NCI-H510A (cell line): Measurements from ENCODE around the gene HSD3B7.
A peak's percentile ranks its signal among the peaks of the same experiment; 100 is the strongest.

ENCODE experiments used
- DNase-seq: peaks from one replicate; lab custom pipeline; 2025; lab: John Stamatoyannopoulos, UW

Gene HSD3B7

DNA sequence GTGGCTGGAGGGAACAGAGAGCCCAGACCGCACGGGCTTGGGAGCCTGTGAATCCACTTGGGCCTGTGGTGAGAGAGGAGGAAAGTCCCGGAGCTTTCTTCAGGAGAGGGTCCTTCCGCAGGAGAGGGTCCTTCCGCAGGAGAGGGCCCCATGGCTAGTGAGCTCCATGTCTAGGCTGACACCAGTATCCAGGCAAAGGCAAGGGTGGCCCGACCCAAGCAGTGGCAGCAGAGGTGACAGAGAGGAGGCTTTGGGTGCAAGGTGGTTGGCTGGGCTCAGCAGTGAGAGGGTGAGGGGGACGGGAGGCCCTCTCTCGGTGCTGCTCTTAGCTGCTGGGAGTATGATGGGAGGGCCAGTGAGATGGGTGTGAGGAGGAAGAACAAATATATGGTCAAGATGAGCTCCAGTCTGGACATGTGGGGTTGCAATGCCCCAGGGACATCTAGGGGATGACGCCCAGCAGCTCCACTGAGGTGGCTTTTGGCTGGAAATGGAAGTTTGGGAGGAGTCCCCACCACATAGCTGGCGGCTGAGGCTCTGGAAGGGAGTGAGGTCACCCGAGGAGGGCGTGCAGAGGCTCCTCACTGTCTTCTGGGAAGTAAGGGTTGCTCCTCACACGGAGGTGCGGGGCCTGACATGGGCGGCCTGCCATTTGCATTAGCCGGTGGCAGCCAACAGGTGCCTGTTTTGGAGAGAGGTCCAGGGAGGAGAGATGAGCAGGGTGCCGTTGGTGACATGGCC is 2.3 kb upstream of the HSD3B7 start:
- DNase-seq, result no peak

DNA sequence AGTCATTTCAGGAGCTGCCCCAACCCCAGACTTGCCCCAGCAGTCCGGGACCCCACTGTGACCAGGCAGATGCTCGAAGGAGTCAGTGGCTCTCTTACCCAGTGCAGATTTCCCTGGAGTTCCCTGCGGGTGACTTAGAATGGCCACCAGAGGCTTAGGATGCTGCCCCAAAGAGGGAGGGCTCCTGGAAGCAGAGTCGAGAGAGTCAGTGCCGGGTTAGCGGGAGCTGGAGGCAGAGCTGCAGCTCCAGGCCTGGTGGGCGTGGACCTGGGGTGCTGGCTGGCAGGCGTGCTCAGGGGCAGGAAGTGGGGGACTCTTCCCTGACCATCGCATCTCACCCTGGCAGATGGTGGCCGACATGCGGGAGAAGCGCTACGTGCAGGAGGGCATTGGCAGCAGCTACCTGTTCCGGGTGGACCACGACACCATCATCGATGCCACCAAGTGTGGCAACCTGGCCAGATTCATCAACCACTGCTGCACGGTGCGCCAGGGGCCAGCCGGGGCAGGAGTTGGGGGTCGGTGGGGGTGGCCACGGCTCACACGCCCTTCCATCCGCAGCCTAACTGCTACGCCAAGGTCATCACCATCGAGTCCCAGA is 1.6 kb upstream of the HSD3B7 start:
- no peak for DNase-seq

DNA sequence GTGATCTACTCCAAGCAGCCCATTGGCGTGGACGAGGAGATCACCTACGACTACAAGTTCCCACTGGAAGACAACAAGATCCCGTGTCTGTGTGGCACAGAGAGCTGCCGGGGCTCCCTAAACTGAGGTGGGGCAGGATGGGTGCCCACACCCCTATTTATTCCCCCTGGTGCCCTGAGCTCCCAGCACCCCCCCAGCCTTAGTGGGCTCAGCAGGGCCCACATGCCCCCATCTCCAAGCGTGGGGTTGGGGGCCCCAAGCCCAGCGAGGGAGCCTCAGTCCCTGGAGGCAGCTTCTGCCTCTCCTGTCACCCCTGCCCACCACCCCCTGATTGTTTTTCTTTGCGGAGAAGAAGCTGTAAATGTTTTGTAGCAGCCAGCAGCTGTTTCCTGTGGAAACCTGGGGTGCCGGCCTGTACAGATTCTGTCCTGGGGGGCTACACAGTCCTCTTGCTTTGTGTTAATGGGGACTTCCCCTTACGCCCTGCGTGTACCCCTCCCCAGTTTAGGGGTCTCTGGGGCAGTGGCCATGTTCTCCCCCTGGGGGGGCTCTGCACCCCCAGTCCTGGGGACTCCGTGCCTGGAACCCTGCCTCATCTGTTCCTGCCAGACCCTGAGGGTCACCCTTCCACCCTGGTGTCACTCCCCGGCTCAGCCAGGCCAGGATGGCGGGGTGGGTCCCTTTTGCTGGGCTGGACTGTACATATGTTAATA is 953 bp upstream of the HSD3B7 start:
- DNase-seq, result no peak

DNA sequence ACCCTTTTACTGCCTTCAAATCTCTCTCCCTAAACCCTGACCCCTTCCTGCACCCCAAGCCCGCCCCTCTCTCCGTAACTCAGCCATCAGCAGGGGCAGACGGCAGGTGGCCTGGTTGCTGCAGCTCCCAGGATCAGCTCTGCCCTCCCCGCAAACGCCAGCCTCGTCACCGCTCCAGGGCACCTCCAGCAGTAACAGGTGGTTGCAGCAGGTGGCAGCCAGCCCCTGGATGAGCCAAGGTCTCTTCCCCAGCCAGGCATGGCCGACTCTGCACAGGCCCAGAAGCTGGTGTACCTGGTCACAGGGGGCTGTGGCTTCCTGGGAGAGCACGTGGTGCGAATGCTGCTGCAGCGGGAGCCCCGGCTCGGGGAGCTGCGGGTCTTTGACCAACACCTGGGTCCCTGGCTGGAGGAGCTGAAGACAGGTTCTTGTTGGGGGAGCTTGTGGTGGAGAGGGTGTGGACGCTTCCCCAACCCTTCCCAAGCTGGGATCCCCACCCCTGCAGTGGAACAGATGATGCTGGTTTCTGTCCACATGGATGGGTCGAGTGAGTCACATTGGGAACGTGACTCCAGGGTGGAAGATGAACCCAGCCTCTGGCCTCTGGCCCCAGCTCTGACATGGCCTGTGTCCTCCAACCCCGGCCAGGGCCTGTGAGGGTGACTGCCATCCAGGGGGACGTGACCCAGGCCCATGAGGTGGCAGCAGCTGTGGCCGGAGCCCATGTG is 558 bp downstream of the HSD3B7 start:
- DNase-seq, result peak; percentile 83

DNA sequence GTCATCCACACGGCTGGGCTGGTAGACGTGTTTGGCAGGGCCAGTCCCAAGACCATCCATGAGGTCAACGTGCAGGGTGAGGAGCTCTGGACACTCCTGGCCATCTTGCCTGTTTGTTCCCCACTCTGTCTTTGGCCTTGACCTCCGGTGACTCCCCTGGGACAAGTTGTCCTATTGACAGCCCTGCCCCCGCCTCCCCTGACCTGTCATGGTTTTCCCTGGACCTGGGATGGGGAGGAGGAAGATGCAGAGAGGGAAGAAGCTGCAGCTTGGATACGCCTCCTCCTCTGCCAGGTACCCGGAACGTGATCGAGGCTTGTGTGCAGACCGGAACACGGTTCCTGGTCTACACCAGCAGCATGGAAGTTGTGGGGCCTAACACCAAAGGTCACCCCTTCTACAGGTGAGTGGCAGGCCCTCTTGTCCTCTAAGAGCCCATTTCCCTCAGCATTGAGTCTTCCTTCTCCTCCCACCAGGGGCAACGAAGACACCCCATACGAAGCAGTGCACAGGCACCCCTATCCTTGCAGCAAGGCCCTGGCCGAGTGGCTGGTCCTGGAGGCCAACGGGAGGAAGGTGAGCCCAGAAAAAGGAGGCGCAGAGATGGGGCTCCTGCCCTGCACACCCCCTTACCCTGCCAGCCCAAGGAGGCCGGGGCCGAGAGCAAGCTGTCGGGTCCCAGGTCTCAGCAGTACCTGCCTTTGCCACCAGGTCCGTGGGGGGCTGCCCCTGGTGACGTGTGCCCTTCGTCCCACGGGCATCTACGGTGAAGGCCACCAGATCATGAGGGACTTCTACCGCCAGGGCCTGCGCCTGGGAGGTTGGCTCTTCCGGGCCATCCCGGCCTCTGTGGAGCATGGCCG is 1.4 kb downstream of the HSD3B7 start:
- DNase-seq, result no peak

DNA sequence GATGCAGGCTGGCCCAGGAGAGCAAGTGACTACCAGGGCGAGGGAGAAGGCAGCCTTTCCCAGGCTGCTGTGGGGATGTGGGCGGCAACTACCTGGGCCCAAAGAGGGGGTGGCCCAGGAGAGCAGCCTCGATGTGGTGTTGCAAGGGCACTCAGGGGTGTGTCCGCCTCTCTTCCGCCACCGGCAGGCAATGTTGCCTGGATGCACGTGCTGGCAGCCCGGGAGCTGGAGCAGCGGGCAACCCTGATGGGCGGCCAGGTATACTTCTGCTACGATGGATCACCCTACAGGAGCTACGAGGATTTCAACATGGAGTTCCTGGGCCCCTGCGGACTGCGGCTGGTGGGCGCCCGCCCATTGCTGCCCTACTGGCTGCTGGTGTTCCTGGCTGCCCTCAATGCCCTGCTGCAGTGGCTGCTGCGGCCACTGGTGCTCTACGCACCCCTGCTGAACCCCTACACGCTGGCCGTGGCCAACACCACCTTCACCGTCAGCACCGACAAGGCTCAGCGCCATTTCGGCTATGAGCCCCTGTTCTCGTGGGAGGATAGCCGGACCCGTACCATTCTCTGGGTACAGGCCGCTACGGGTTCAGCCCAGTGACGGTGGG is 2.7 kb downstream of the HSD3B7 start:
- no peak for DNase-seq

DNA sequence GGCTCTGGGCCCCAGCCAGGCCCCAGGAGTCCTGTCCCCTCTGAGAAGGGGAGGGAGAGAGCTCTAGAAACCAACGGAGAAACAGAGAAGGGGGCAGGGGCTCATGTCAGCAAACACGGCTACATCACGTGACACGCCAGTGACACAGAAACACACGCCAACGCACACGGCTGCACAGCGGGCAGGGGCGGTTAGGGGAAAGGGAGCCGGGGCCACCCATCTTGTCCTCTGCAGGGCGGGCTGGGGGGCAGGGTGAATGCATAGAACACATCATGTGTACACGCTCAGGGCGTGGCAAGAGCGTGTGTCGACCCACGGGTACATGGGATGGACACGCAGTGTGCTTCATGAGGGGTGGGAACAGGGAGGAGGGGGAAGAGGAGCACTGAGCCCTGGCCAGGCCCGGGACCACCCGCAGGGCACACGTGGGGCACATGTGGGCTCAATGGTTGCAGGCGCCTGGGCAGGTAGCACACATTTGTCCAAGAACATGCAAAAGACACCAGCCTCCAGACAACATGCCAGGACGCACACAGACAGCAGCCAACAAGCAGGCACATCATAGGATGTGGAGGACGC is 4.6 kb downstream of the HSD3B7 start:
- no peak for DNase-seq

DNA sequence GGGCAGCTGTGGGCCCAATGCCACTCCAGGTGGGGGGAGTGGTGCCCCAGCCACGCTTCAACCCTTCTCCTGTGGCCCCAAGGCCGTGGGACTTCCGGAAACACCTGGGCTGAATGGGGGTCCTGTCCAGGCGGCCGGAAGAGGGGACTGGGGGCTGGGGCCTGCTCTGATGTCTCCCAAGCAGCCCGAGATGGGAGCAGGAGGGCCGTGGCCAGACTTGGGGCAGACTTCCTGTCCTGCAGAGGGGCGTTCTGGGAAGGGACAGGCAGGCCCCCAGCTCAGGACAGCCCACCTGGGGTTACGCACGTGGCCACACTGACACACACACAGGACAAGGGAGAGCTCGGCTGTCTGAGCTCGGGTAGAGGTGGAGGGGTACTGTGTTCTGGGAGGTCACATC is 5.1 kb downstream of the HSD3B7 start:
- no peak for DNase-seq

DNA sequence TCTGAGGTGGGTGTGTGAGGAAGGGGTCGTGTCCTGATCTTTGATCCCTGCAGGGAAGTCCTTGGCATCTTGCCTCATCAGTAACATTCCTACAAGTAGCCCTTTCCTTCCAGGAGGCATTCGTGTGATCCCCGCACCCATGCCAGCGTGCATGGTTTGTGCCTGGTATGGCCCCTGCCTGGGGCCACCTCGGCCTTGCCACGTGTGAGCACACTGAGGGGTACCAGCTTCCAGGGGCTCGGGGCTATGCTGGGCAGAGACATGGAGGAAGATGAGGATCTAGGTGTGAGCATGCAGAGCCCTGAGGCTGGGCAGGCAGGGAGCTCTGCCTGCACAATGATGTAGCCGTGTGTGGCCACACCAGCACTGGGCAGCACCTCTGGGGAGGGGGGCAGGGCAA is 6.0 kb downstream of the HSD3B7 start:
- no peak for DNase-seq

DNA sequence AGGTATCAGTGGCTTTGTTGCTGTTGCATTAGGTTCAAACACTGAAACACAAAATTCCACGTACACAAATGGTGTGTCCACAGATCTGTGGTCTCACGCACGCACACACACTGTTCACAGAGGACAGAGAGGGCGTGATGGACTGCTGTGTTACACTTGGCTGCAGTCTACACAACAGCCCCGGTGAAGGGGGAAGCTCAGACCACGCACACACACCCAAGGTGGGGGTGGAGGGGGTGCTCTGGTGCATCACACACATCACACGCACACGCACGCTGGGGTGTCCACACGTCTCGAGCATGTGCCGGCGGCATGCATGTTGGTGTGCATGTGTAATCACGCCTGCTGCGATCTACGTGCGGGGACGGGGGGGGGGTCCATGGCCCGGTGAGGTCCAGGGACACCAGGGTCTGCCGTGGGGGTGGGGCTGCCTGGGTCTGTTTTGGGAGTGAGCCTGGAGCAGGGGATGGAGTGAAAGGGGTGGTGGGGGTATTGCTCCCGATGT is 7.3 kb downstream of the HSD3B7 start:
- DNase-seq, result no peak

DNA sequence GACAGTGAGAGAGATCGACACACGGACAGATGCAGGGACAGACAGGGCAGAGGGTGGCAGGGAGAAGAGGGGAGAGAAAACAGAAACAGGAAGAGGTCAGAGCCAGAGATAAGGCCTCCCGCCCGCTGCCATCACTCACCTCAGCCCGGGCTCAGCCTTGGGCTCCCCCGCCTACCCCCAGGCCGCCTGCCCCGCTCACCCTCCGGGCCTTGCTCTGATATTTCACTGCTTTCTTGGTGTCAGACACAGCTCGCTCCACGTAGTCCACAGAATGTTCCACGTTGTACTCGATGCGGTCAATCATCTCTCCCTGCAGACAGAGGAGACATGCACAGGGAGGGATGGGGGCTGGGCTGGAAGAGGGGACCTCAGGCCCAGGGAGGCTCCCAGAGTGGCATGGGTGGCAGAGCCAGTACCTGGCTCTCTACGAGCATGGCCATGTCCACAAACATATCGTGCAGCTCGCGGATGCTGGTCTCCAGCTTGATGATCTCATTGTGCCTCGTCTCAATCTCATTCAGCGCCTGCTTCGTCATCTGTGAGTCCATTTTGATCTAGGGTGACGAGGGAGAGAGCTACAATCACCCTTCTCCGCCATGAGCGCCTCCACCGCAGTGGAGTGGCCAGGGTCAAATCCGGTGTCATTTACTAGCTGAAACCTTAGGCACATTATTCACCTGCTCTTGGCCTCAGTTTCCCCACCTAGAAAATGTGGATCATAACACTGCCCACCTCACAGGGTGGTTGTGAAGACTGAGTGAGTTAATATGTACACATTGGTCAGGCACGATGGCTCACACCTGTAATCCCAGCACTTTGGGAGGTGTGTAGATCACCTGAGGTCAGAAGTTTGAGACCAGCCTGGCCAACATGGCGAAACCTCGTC is 8.2 kb downstream of the HSD3B7 start:
- no peak for DNase-seq

DNA sequence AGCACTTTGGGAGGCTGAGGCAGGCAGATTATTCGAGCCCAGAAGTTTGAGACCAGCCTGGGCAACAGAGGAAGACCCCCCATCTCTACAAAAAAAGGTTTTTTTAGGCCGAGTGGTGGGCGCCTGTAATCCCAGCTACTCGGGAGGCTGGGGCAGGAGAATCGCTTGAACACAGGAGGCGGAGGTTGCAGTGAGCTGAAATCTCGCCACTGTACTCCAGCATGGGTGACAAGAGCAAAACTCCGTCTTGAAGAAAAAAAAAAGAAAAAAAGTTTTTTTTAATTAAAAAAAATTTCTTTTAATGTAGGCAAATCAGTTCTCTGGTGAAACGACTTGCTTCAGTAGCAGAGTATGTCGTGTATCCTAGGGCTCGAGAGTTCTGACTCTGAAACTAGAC is 10.9 kb downstream of the HSD3B7 start:
- no peak for DNase-seq

DNA sequence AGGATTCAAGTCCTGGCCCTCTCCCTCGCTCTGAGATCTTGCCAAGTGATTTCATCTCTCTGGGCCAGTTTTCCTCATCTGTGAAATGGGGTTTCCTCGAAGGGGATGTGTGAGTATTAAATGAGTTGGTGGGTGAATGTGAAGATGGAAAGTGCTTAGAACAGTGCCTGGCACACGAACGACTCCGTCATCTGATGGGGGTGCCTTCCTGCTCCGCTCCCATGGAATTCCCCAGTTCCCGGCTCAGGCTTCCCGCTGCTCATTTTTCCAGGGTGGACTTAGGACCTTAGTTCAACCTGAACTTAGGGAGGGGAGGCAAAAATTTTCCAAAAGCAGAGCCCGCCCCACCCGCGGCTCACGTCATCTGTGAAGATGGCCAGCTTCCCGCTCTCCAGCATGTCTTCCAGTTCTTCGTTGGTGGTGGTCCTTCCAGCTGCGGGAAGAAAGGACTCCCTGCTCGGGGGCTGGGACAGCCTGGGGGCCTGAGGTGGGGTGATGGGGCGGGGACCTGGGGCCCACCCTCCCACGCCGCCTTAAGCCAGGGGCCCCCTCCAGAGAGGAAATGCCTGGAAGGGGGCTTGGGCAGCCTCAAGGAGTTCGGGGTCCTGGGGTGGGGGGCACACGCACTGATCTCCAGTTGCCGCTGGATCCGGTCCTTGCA is 11.4 kb downstream of the HSD3B7 start:
- no peak for DNase-seq

DNA sequence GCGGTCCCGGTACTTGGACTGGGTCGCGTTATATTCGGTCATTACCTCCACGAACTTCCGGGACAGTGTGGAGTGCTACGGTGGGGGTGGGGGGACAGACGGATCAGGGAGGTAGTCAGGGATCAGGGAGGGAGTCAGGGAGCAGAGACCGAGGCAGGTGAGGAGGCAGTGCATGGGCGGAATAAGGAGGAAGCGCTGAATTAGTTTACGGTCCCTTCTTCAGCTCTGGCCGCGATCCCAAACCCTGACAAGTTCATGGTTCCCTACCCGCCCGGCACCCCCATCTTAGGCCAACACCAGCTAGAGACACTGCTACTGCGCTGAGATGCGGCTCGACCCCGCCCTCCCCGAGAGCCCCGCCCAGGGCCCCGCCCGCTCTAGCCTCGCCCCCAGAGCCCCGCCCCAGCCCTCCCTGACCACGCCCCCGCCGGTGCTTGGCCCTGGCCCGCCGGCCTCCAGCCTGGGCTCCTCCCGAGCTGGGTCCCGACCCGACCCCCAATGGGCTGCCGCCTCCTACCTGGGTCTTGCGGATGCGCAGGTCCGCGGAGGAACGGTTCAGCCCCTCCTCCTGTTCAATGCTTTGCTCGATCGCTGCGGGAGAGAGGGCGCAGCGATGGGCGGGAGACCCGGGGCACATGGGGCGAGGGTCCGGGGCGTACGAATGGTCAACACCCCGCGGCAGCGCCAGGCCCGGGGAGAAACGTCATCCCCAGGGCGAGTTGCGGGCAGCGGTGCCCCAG is 12.1 kb downstream of the HSD3B7 start:
- DNase-seq, result peak; percentile 24

DNA sequence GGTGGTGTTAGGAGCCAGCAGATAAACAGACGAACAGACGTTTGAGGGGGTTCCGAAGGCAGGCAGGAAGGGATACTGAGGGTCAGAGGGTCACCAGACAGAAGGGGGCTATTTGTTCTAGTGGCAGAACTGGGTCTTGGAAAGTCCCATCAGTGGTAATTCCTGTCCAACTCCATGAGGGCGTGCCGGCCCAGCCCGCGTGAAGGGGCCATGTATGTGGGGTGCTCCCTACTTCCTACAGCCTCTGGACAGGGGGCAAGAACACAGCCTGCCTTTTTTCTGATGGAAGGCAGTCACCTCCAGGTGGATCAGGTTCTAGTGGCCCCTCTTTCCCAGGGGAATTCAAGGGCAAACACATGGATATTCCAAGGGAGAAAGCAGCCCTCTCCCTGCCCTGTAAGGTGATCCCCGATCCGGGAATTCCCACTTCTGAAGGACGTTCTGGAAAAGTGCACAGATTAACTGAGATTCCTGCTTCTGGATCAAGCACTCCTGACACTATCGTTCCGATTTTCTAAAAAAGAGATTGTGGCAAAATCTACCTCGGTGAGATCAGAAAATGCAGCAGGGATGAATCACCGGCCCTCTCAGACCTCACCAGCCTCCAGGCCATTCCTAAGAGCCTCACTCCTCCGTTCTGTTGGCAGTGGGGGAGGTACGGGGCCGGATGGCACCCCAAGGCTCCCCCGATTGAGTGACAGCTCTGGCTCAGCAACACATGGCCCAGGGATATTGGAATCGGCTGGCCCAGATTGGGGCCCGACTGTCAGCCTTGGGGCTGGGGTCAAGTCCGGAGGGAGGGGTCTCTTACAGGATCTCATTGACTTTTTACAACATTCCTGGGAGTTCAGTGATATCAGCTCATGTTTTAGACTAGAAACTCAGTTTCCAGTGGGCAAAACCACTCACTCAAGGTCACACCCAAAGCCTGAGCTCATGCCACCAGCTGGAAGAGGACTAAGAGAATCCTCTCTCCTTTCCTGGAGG is 13.0 kb downstream of the HSD3B7 start:
- DNase-seq, result no peak

DNA sequence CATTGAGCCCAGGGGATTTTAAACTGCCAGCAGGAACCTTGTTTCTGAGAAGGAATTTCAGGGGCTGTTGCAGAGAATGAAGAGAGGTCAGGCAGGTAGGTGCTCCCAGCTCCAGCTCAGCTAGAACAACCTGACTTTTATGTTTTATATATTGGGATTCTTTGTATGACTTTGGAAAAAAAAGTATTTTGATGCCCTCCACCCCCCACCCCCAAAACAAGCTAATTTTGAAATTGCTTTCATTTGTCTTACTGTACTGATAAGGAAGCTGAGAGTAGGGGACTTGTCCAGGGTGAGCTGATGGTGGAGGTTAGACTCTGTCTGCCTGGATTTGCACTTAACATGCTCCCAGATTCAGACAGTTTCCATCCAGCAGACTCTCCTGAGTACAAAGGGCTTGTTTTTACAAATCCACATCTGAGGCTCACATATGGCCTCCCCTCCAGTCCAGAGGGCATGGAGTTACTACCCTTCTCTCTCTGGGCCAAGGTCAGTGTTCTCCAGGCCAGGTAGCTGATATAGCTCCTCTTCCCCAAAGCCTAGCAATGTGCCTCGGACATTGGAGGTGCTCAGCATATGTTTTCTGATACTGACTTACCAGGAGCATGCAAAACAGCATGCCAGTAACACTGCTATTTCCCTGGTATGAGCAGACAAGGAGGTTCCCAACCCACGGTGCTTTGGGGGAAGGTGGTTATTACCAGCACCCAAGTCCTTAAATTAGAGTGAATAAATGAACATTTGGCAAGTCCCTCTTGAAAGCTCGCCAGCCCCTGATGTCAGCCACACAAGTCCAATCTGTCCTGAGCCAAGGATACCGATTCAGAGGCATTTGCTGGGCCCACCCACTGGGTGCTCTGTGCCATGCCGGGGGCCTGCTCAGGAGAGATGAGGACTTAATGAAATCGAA is 14.1 kb downstream of the HSD3B7 start:
- no peak for DNase-seq
